Lung (tissue), 12 donors: ENCODE measurements around the gene NGRN. TPM values are rescaled to one million over a fixed set of nuclear protein-coding genes. Genes with fewer than 3 reads are reported as not detected.
"Not testable (repeated sequence)": the region's sequence is repeated elsewhere in the genome, so short reads cannot be mapped to it uniquely, and the experiment has no call there.

Source experiments
- ATAC-seq: fragments of 200-7000 bp; cut with Tn5 transposase; one replicate; pipeline ENCODE4 v1.9.1; 2020; ENCODE audit warnings: moderate number of reproducible peaks; ENCODE audit not compliant: insufficient read depth, low FRiP score
- DNase-seq, 3 donors: peaks; one replicate each; pipeline ENCODE4 v3.0.0-alpha.2; 2013 to 2017
- H3K27ac ChIP-seq, 2 donors: one replicate each; pipeline ENCODE4 v1.5.1; 2013; ENCODE audit warnings: mild to moderate bottlenecking in 2 of 2, moderate library complexity in 2 of 2, control low read depth in 1 of 2, inconsistent platforms in 1 of 2, low read depth in 1 of 2, low read length in 1 of 2
- H3K27me3 ChIP-seq, 3 donors: one replicate each; pipeline ENCODE4 v1.5.1; 2013; ENCODE audit warnings: low read length in 2 of 3; ENCODE audit not compliant: control insufficient read depth in 3 of 3, insufficient read depth in 3 of 3
- H3K36me3 ChIP-seq, 4 donors: one replicate each; pipeline ENCODE4 v1.5.1; 2013; ENCODE audit warnings: low read length in 4 of 4, mild to moderate bottlenecking in 1 of 4, moderate library complexity in 1 of 4; ENCODE audit not compliant: control insufficient read depth in 4 of 4, insufficient read depth in 4 of 4
- H3K4me1 ChIP-seq, 5 donors: one replicate each; pipeline ENCODE4 v1.5.1; 2013; ENCODE audit warnings: low read length in 5 of 5, mild to moderate bottlenecking in 2 of 5, moderate library complexity in 1 of 5; ENCODE audit not compliant: control insufficient read depth in 5 of 5, insufficient read depth in 5 of 5
- H3K4me3 ChIP-seq: one replicate; pipeline ENCODE4 v1.5.1; 2013; ENCODE audit warnings: mild to moderate bottlenecking, control low read depth, moderate library complexity
- H3K9ac ChIP-seq, 2 donors: one replicate each; pipeline ENCODE4 v1.5.1; 2013; ENCODE audit warnings: low read length in 2 of 2, control low read depth in 1 of 2; ENCODE audit not compliant: insufficient read depth in 1 of 2
- H3K9me3 ChIP-seq, 4 donors: one replicate each; pipeline ENCODE4 v1.5.1; 2013; ENCODE audit warnings: low read length in 3 of 4, mild to moderate bottlenecking in 1 of 4, moderate library complexity in 1 of 4; ENCODE audit not compliant: control insufficient read depth in 4 of 4, insufficient read depth in 3 of 4
- CTCF ChIP-seq: IDR thresholded peaks from 2 replicates; pipeline ENCODE4 v1.5.1; 2012; ENCODE audit warnings: mild to moderate bottlenecking; ENCODE audit errors: control extremely low read depth, extremely low read depth
- WGBS, 2 donors: extraction: QIAGEN DNeasy Blood & Tissue Kit; methylation state at CpG; one replicate each; pipeline ENCODE4 v1.1.7; 2013; 5-methylcytosine and 5-hydroxymethylcytosine counted together
- polyA plus RNA-seq, 2 donors: library from polyadenylated mRNA; stranded (reverse); fragments of 200-250 nt; gene quantifications; one replicate each; pipeline ENCODE4 v1.2.1, GENCODE V29; 2013
- total RNA-seq, 2 donors: library from RNA; depleted of rRNA in 1 of 2; stranded (reverse); fragments of >200 nt in 1 of 2; gene quantifications; one replicate each; pipeline ENCODE4 v1.2.1, GENCODE V29; 2014 to 2021
- donor health status: control.
- donor health status: control.
- donor health status: Bipolar disorder and iron deficiency.
- donor health status: healthy.
- donor health status: DM: yes; HTN: yes; CAD: no.

The NGRN gene
- total and polyA plus RNA-seq, 4 donors, result 55.2 to 89.2 (median 71.2) TPM

GRCh38 chr15:90300988-90301706 lies 35.7 kb downstream of the NGRN start:
- Histone ChIP-seq H3K4me3 (no peak overlapping the region), H3K9ac (no peak overlapping the region), H3K9me3 (peaks cover 0 to 2% (median 0%) of the 10 kb centered on the region in 4 donors), H3K36me3 (no peaks in the 10 kb centered on the region), H3K27ac (no peak overlapping the region), H3K4me1 (peaks cover 0 to 8% (median under 1%) of the 10 kb centered on the region in 5 donors), H3K27me3 (no peaks in the 10 kb centered on the region)
- TF ChIP-seq CTCF, result peak; percentile 35
- ATAC-seq (no peak), DNase-seq (peak; percentile 44 to 45 (median 44))
- WGBS, 2 donors, result 68 to 69% methylated on average over 21 of the region's 21 CpGs

- no peak for ATAC-seq
These were observed 36.3 kb downstream of the NGRN start for GRCh38 chr15:90301707-90302300.

GRCh38 chr15:90305355-90305754 lies 39.9 kb downstream of the NGRN start:
- not testable (repeated sequence) for H3K4me3 ChIP-seq, H3K27me3 ChIP-seq, H3K36me3 ChIP-seq, DNase-seq, H3K9me3 ChIP-seq, ATAC-seq, H3K27ac ChIP-seq, H3K9ac ChIP-seq
- 94 to 97% methylated on average over 14 of the region's 14 CpGs for WGBS, 2 donors
- peaks cover 0 to 16% (median 7%) of the 10 kb centered on the region in 5 donors for H3K4me1 ChIP-seq

More at GRCh38 chr15:90301707-90302300, 36.3 kb downstream of the NGRN start:
- 78 to 89% methylated on average over 8 of the region's 8 CpGs for WGBS, 2 donors
- H3K4me1 ChIP-seq, result peaks cover 0 to 9% (median 7%) of the 10 kb centered on the region in 5 donors
- no peak overlapping the region for H3K4me3 ChIP-seq
- no peaks in the 10 kb centered on the region for H3K36me3 ChIP-seq
- no peak overlapping the region for H3K27ac ChIP-seq
- DNase-seq, result no peak
- H3K9me3 ChIP-seq, result peaks cover 0 to 2% (median 0%) of the 10 kb centered on the region in 4 donors
- no peak for TF ChIP-seq CTCF
- H3K27me3 ChIP-seq, result no peaks in the 10 kb centered on the region
- no peak overlapping the region for H3K9ac ChIP-seq

GRCh38 chr15:90305932-90306331 lies 40.5 kb downstream of the NGRN start:
- Histone ChIP-seq H3K27me3 (no peaks in the 10 kb centered on the region), H3K36me3 (no peaks in the 10 kb centered on the region), H3K27ac (no peak overlapping the region), H3K4me1 (peaks cover 0 to 16% (median 7%) of the 10 kb centered on the region in 5 donors), H3K9ac (peak overlapping the region in 1 of 2 donors; percentile 13), H3K9me3 (peaks cover 0 to 2% (median 0%) of the 10 kb centered on the region in 4 donors), H3K4me3 (no peak overlapping the region)
- ATAC-seq (no peak), DNase-seq (no peak)
- no peak for TF ChIP-seq CTCF
- 58 to 76% methylated on average over 3 of the region's 3 CpGs for WGBS, 2 donors
